Cardiac muscle cell (in vitro differentiated cells and primary cell): Measurements from ENCODE around the gene PTS. TPM values are rescaled to one million over a fixed set of nuclear protein-coding genes. Genes with fewer than 3 reads are reported as not detected.

ENCODE experiments used
- DNase-seq, 2 donors: peaks; one replicate each; pipeline versions ENCODE4 v3.0.0 to v3.0.0-alpha.2; 2010 to 2017; ENCODE audit warnings: low read depth in 1 of 2, low spot score in 1 of 2
- H3K27ac ChIP-seq: fragments of 200-600 bp; sonication (generic); 2 replicates; pipeline ENCODE4 v1.5.1; 2016
- H3K27me3 ChIP-seq: fragments of 200-600 bp; sonication (generic); 2 replicates; pipeline ENCODE4 v1.6.0; 2016; ENCODE audit warnings: control low read depth
- H3K36me3 ChIP-seq: fragments of 200-600 bp; sonication (generic); 2 replicates; pipeline ENCODE4 v1.5.1; 2016; ENCODE audit warnings: control low read depth
- H3K4me1 ChIP-seq: fragments of 200-600 bp; sonication (generic); 2 replicates; pipeline ENCODE4 v1.8.1; 2017; ENCODE audit warnings: low read depth, mild to moderate bottlenecking, mixed run types
- H3K4me3 ChIP-seq: fragments of 200-600 bp; sonication (generic); 2 replicates; pipeline ENCODE4 v1.5.1; 2016; ENCODE audit warnings: mild to moderate bottlenecking
- H3K9me3 ChIP-seq: fragments of 200-600 bp; sonication (generic); 2 replicates; pipeline ENCODE4 v1.5.1; 2017; ENCODE audit warnings: low read depth, mild to moderate bottlenecking, control low read depth
- CTCF ChIP-seq: IDR thresholded peaks from 2 replicates; pipeline ENCODE4 v1.5.1; 2012; ENCODE audit warnings: low read depth, mild to moderate bottlenecking, low read length
- polyA plus RNA-seq: library from polyadenylated mRNA; unstranded; fragments of >200 nt; fragmentation: Nextera tagmentation; extraction: Ambion mirVana; gene quantifications from 2 replicates; pipeline ENCODE4 v1.2.1, GENCODE V29; 2016
- total RNA-seq: library from RNA; depleted of rRNA; stranded (reverse); fragments of >200 nt; gene quantifications from 2 replicates; pipeline ENCODE4 v1.2.3, GENCODE V29; 2016

Gene PTS
- total and polyA plus RNA-seq, 2 experiments from 2014 or later, result 28.1 to 66.7 TPM

- H3K36me3 ChIP-seq, result peaks cover 45% of the 10 kb centered on the region
- no peaks in the 10 kb centered on the region for H3K4me1 ChIP-seq
These were observed 9.6 kb downstream of the PTS start for GRCh38 chr11:112235750-112236390.

GRCh38 chr11:112237451-112237850 is 11.2 kb downstream of the PTS start:
- Histone ChIP-seq H3K27me3 (no peaks in the 10 kb centered on the region), H3K27ac (no peak overlapping the region), H3K4me1 (no peaks in the 10 kb centered on the region), H3K36me3 (peaks cover 45% of the 10 kb centered on the region), H3K9me3 (no peaks in the 10 kb centered on the region), H3K4me3 (no peak overlapping the region)
- DNase-seq, result no peak
- TF ChIP-seq CTCF, result no peak

More at GRCh38 chr11:112235750-112236390, 9.6 kb downstream of the PTS start:
- no peak for TF ChIP-seq CTCF
- Histone ChIP-seq H3K27ac (no peak overlapping the region), H3K27me3 (no peaks in the 10 kb centered on the region), H3K4me3 (no peak overlapping the region), H3K9me3 (no peaks in the 10 kb centered on the region)
- DNase-seq, result no peak

DNA sequence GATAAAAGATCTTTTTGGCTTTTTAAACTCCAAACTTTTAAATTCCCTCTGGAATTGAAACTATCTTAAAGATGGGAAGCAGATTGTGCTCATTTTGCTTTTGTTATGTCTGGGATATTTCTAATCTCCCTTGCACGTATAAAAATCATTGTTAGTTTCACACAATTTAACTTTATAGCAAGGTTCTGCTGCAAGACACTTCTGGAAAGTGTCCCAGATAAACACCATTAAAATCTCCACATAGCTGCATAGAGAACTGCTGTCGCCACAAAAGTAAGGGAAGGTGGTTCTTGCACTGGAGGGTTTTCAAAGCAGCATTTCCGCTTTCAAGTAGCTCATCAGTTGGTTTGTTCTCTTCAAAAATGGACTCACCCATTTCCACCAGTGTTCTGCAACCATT is 11.8 kb downstream of the PTS start:
- H3K36me3 ChIP-seq, result peaks cover 40% of the 10 kb centered on the region

GRCh38 chr11:112241486-112241885 is 15.3 kb downstream of the PTS start:
- TF ChIP-seq CTCF, result no peak
- H3K9me3 ChIP-seq, result no peaks in the 10 kb centered on the region
- no peaks in the 10 kb centered on the region for H3K4me1 ChIP-seq
- H3K27ac ChIP-seq, result no peak overlapping the region
- H3K36me3 ChIP-seq, result peaks cover 16% of the 10 kb centered on the region
- no peaks in the 10 kb centered on the region for H3K27me3 ChIP-seq
- DNase-seq, result peak in 1 of 2 donors; percentile 94
- H3K4me3 ChIP-seq, result no peak overlapping the region

More for the DNA sequence above, 11.8 kb downstream of the PTS start:
- no peaks in the 10 kb centered on the region for H3K27me3 ChIP-seq
- DNase-seq, result no peak
- H3K4me1 ChIP-seq, result no peaks in the 10 kb centered on the region
- H3K9me3 ChIP-seq, result no peaks in the 10 kb centered on the region
- H3K27ac ChIP-seq, result no peak overlapping the region
- no peak for TF ChIP-seq CTCF
- no peak overlapping the region for H3K4me3 ChIP-seq

GRCh38 chr11:112247201-112247600 is 21.0 kb downstream of the PTS start:
- Histone ChIP-seq H3K36me3 (no peaks in the 10 kb centered on the region), H3K9me3 (no peaks in the 10 kb centered on the region), H3K27ac (no peak overlapping the region), H3K27me3 (no peaks in the 10 kb centered on the region), H3K4me3 (no peak overlapping the region), H3K4me1 (no peaks in the 10 kb centered on the region)
- TF ChIP-seq CTCF, result no peak
- no peak for DNase-seq
